PFSK-1 (cell line): Measurements from ENCODE around the gene ANKRD12.

Experiments
- FOXP2 ChIP-seq: optimal IDR thresholded peaks from 2 replicates; pipeline ENCODE3; 2011; ENCODE audit warnings: borderline replicate concordance, control low read depth, inconsistent platforms; ENCODE audit not compliant: insufficient read depth; ENCODE audit errors: extremely low read length, extremely low read depth
- POLR2AphosphoS5 ChIP-seq: IDR thresholded peaks from 2 replicates; pipeline ENCODE4 v1.6.1; 2012; ENCODE audit warnings: low read depth, mild to moderate bottlenecking, control low read depth, low read length, moderate library complexity
- SIN3A ChIP-seq: IDR thresholded peaks from 2 replicates; pipeline ENCODE4 v1.6.1; 2012; ENCODE audit warnings: mild to moderate bottlenecking, low read length, moderate library complexity, borderline replicate concordance; ENCODE audit not compliant: insufficient read depth
- TAF1 ChIP-seq: IDR thresholded peaks from 2 replicates; pipeline ENCODE4 v1.6.1; 2012; ENCODE audit warnings: low read length, control low read depth, borderline replicate concordance; ENCODE audit not compliant: insufficient read depth
- TF ChIP-seq, protein P1 (sequence below), 2 experiments: IDR thresholded peaks; 2 replicates each; pipeline versions ENCODE4 v1.6.1 to v1.8.0; 2011 to 2012; ENCODE audit warnings: low read depth in 2 of 2, low read length in 2 of 2, control low read depth in 1 of 2, inconsistent platforms in 1 of 2, mild to moderate bottlenecking in 1 of 2, moderate library complexity in 1 of 2; ENCODE audit not compliant: insufficient read depth in 1 of 2

The ANKRD12 gene

GRCh38 chr18:9328776-9329175 is 192.2 kb downstream of the ANKRD12 start:
- no peak for TF ChIP-seq TAF1
- no peak for TF ChIP-seq SIN3A
- TF ChIP-seq POLR2AphosphoS5: no peak
- no peak for TF ChIP-seq FOXP2
- TF ChIP-seq, protein P1, sequence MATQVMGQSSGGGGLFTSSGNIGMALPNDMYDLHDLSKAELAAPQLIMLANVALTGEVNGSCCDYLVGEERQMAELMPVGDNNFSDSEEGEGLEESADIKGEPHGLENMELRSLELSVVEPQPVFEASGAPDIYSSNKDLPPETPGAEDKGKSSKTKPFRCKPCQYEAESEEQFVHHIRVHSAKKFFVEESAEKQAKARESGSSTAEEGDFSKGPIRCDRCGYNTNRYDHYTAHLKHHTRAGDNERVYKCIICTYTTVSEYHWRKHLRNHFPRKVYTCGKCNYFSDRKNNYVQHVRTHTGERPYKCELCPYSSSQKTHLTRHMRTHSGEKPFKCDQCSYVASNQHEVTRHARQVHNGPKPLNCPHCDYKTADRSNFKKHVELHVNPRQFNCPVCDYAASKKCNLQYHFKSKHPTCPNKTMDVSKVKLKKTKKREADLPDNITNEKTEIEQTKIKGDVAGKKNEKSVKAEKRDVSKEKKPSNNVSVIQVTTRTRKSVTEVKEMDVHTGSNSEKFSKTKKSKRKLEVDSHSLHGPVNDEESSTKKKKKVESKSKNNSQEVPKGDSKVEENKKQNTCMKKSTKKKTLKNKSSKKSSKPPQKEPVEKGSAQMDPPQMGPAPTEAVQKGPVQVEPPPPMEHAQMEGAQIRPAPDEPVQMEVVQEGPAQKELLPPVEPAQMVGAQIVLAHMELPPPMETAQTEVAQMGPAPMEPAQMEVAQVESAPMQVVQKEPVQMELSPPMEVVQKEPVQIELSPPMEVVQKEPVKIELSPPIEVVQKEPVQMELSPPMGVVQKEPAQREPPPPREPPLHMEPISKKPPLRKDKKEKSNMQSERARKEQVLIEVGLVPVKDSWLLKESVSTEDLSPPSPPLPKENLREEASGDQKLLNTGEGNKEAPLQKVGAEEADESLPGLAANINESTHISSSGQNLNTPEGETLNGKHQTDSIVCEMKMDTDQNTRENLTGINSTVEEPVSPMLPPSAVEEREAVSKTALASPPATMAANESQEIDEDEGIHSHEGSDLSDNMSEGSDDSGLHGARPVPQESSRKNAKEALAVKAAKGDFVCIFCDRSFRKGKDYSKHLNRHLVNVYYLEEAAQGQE (IDR thresholded peaks at IDR 0.05; ENCODE audit: insufficient read depth in 1 of 2, low read depth in 2 of 2, low read length in 2 of 2): no peak

GRCh38 chr18:9329471-9329870 is 192.9 kb downstream of the ANKRD12 start:
- TF ChIP-seq POLR2AphosphoS5: no peak
- TF ChIP-seq FOXP2: no peak
- TF ChIP-seq TAF1: no peak
- TF ChIP-seq, protein P1 (IDR thresholded peaks at IDR 0.05; ENCODE audit: insufficient read depth in 1 of 2, low read depth in 2 of 2, low read length in 2 of 2): no peak
- TF ChIP-seq SIN3A: no peak

DNA sequence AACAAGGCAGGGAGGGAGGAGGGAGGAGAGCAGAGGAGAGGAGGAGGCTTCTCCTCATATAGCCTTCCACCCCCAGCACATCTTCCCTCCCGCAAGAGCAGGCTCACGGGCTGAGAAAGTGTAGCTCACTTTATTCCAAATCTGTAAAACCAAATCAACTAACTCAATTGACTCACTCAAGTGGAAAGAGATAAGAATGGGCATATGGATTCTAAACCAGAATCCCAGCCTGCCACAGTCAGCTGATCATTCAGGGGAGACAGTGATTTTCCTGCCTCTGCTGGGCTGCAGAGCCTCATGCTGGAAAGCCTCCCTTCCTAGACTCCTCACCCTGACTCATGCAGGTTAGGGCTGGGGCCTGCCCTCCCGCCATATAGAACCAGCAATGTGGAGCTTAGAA is 193.8 kb downstream of the ANKRD12 start:
- TF ChIP-seq TAF1 (no peak), POLR2AphosphoS5 (no peak), FOXP2 (no peak), SIN3A (no peak)
- TF ChIP-seq, protein P1 (IDR thresholded peaks at IDR 0.05; ENCODE audit: insufficient read depth in 1 of 2, low read depth in 2 of 2, low read length in 2 of 2): no peak

- TF ChIP-seq, protein P1 (IDR thresholded peaks at IDR 0.05; ENCODE audit: insufficient read depth in 1 of 2, low read depth in 2 of 2, low read length in 2 of 2): no peak
- TF ChIP-seq FOXP2: no peak
- no peak for TF ChIP-seq TAF1
- no peak for TF ChIP-seq POLR2AphosphoS5
- TF ChIP-seq SIN3A: no peak
Observed at GRCh38 chr18:9333441-9334328, 197.1 kb downstream of the ANKRD12 start.
